Central memory CD8-positive, alpha-beta T cell (primary cell): ENCODE results near the gene CD2.

Source experiments
- ATAC-seq: fragments of 150-1000 bp; cut with Tn5 transposase; replicated peaks from 2 replicates; pipeline ENCODE4 v1.10.0; 2022; ENCODE audit warnings: mild to moderate bottlenecking, moderate FRiP score, moderate number of reproducible peaks; ENCODE audit not compliant: poor library complexity, severe bottlenecking; ENCODE audit errors: extremely low read depth
- DNase-seq, 2 donors: peaks; one replicate each; pipeline ENCODE4 v3.0.0; 2021; ENCODE audit warnings: low spot score in 2 of 2
- H3K27ac Mint-ChIP-seq: one replicate; pipeline ENCODE4 v1.8.0; 2022; ENCODE audit warnings: low read depth, mild to moderate bottlenecking, moderate library complexity, mixed read lengths
- H3K27me3 Mint-ChIP-seq: one replicate; pipeline ENCODE4 v1.8.0; 2022; ENCODE audit warnings: mixed read lengths
- H3K36me3 Mint-ChIP-seq: one replicate; pipeline ENCODE4 v1.8.0; 2022; ENCODE audit warnings: mild to moderate bottlenecking, moderate library complexity, mixed read lengths; ENCODE audit not compliant: insufficient read depth
- H3K4me1 Mint-ChIP-seq: one replicate; pipeline ENCODE4 v1.8.0; 2022; ENCODE audit warnings: mixed read lengths
- H3K4me3 Mint-ChIP-seq: one replicate; pipeline ENCODE4 v1.8.0; 2022; ENCODE audit warnings: mild to moderate bottlenecking, moderate library complexity, mixed read lengths
- H3K9me3 Mint-ChIP-seq: one replicate; pipeline ENCODE4 v1.8.0; 2022; ENCODE audit warnings: mixed read lengths

CD2 gene

DNA sequence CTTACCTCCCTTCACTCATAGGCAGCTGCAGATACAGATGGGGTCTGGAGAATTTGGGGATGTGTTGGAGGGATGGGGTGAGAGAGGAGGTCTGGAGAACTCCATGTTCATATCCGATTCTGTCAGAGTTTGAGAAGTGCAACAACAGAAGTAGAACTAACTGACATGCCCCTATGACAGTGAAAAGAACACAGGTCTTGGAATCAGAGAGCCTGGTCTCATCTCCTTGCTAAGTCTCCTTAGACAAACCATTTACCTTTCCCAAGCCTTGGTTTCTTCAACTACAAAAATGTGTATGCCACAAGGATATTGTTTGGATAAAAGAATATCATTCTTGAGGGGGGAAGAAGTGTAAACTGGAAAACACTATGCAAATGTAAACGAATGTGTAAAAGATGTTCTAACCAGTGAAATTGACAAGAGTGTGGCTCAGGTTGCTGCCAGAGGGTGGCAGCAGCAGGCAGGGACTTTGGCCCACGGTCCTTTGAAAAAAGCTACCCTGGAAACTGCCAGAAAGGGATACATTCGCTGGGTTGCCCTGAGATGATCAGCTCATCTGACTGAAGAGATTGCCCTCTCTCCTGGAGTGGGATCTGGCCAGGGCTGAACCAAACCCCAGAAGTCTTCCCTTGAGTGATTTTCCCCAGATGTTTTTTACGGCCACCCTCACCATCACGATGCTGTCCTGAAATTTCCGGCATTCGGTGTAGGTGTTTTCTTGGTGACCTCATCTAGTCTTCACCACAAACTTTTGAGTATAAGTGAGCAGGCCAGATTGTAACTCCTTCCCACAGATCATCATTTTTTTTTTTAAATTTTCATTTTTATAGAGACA lies 17.0 kb upstream of the CD2 start:
- Mint-ChIP-seq H3K27me3 (no peaks in the 10 kb centered on the region), H3K36me3 (peaks cover 5% of the 10 kb centered on the region), H3K4me1 (peaks cover 53% of the 10 kb centered on the region), H3K27ac (peak overlapping the region; percentile 98), H3K4me3 (peak overlapping the region; percentile 76), H3K9me3 (no peaks in the 10 kb centered on the region)
- DNase-seq, result peak; percentile 55 to 69
- ATAC-seq, result peak; percentile 43

DNA sequence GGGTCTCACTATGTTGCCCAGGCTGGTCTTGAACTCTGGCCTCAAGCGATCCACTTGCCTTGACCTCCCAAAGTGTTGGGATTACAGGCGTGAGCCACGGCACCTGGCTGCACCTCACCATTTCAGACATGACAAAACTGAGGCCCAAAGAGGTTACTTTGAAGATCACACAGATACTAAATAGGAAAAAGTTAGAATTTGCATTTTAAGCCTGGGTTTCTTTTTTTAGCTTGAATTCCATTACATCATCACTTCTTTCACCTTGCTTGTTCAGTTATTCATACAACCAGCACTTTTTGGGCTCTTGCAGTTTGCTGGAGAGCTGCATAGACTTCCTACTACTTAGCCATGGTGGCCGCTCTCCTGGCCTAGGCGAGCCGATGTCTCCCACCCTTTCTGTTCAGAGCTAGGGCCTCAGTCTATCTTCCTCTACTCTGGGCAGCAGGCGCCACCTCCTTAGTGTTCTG lies 16.3 kb upstream of the CD2 start:
- Mint-ChIP-seq H3K4me3 (peak overlapping the region; percentile 76), H3K27me3 (no peaks in the 10 kb centered on the region), H3K4me1 (peaks cover 53% of the 10 kb centered on the region), H3K9me3 (peaks cover 3% of the 10 kb centered on the region), H3K27ac (peak overlapping the region; percentile 98), H3K36me3 (peaks cover 5% of the 10 kb centered on the region)
- DNase-seq (no peak), ATAC-seq (peak; percentile 8)

DNA sequence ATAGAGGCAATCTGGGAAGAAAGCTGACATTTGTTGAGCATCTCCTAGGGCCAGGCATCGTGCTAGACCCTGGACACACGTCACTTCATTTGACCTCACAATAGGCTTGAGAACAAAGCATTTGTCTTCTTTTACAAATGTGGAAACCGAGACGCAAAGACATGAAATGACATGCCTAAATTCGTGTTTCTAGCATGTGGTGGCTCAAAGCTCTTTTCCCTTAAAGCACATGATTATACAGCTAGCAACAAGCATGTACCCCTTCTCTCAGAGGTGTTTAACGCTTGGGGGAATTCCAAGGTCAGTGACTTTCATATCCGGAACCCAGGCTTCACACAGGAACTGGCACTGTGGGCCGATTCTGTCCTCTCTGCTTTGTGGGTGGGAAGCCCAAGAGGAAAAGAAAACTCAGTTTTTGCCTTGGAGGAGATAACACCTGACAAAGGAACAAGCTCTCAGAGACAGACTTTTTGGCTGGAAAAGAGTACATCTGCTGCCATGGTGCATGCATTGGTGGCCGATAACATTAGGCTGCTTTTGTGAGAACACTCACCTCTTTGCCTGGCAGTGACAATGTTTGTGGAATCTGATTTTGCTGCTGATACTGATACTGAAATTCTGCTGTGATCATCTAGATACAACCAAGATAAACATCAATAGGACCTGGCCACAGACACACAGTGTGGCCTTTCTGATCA lies 15.4 kb upstream of the CD2 start:
- Mint-ChIP-seq H3K27me3 (no peaks in the 10 kb centered on the region), H3K4me3 (peak overlapping the region; percentile 76), H3K9me3 (peaks cover 9% of the 10 kb centered on the region), H3K4me1 (peaks cover 53% of the 10 kb centered on the region), H3K27ac (peak overlapping the region; percentile 98), H3K36me3 (peaks cover 7% of the 10 kb centered on the region)
- peak; percentile 46 to 77 for DNase-seq
- ATAC-seq, result peak; percentile 92

DNA sequence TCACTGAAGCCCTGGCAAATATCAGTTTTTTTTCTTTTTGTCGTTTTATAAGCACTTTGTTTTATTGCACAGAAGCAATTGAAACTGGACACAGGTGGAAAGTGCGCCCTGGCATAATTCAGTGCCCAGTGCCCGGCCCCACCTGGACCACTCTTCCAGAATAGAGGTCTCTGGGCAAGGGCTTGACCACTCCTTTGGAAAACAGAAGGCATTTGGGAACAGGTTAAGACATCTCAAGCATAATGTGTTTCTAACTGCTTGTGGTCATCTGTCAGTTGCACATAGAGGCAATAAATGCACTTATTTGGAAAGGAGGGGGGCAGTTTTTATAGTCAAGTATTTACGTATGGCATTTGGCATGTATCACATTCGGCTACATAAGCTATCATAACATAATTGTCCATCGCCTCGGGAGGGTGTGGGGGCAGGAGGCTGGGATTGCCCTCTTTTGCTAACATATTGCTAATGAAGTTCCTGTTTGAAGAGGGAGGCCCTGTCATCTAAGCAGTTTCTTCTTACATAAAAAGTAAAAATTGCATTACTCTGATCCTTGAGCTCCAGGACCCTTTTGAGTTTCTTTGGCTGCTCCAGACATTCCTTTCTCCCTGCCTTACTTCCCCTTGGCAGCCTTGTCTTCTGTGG lies 14.7 kb upstream of the CD2 start:
- Mint-ChIP-seq H3K4me3 (peak overlapping the region; percentile 76), H3K27me3 (no peaks in the 10 kb centered on the region), H3K27ac (peak overlapping the region; percentile 98), H3K9me3 (peaks cover 16% of the 10 kb centered on the region), H3K4me1 (peaks cover 53% of the 10 kb centered on the region), H3K36me3 (peaks cover 7% of the 10 kb centered on the region)
- DNase-seq, result no peak
- no peak for ATAC-seq

DNA sequence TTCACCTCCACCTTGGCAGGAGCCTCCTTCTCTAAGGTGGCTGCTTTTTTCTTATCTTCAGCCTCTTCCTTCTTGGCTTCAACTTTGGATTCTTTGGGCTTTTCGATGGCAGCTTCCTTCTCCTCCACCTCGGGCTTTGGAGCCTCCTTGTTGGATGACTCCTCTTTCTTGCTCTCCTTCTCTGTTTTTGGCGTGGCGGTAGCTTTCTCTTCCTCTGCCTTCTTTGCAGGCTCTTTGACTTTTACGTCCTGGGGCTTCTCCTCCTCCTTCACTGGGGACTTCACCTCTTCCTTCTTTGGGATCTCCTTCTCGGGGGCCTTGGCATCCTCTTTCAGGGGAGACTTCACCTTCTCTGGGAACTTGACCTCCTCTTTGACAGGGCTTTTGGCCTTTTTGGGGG lies 13.9 kb upstream of the CD2 start:
- no peak for ATAC-seq
- Mint-ChIP-seq H3K27ac (peak overlapping the region; percentile 98), H3K9me3 (peaks cover 22% of the 10 kb centered on the region), H3K36me3 (peaks cover 7% of the 10 kb centered on the region), H3K4me3 (peak overlapping the region; percentile 41), H3K4me1 (peaks cover 53% of the 10 kb centered on the region), H3K27me3 (no peaks in the 10 kb centered on the region)
- DNase-seq, result no peak

DNA sequence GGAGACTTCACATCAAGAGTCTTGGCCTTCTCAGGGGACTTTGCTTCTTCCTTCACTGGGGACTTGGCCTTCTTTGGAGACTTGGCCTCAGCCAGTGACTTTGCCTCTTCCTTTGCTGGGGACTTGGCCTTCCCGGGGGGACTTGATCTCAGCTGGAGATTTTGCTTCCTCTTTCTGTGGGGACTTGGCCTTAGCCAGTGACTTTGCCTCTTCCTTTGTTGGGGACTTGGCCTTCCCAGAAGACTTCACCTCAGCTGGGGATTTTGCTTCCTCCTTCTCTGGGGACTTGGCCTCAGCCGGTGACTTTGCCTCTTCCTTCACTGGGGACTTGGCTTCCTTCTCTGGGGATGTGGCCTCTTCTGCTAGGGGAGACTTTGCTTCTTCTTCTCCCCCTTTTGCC lies 13.5 kb upstream of the CD2 start:
- Mint-ChIP-seq H3K4me3 (peak overlapping the region; percentile 41), H3K36me3 (peaks cover 7% of the 10 kb centered on the region), H3K27ac (peak overlapping the region; percentile 98), H3K9me3 (peaks cover 26% of the 10 kb centered on the region), H3K4me1 (peaks cover 50% of the 10 kb centered on the region), H3K27me3 (no peaks in the 10 kb centered on the region)
- DNase-seq (no peak), ATAC-seq (no peak)

DNA sequence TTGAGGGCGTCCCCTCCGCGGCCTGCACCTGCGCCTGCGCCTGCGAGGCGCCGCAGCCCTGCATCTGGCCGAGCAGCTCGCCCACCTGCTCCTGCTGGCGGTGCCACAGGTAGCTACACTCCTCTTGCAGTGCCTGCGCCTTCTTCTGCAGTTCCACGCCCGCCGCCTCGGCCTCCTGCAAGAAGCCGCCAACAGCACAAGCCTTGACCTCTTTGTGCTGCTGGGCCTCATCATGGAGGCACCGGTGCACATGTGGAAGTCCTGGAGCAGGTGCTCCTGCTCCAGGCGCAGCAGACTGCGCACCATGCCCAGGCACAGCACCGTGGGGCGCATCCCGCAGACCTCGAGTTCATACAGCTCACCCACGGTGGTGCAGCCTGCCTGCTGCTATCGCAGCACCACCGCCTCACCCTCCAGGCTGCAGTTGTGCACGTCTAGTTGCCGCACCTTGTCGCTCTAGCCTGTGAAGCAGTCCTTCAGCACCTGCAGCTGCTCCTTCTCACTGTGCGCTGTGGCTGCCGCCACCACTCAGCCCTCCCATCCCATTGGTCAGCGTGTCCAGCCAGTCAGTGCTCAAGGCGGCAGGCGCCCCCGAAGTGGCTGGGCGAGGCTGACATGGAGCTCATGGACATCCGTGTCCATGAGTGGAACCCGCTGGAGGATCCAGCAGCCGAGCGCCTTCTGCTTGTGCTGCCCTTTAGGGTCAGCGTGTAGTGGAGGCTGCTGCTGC lies 12.2 kb upstream of the CD2 start:
- ATAC-seq (no peak), DNase-seq (no peak)
- Mint-ChIP-seq H3K27ac (no peak overlapping the region), H3K9me3 (peaks cover 33% of the 10 kb centered on the region), H3K4me3 (no peak overlapping the region), H3K4me1 (peaks cover 43% of the 10 kb centered on the region), H3K27me3 (no peaks in the 10 kb centered on the region), H3K36me3 (peaks cover 6% of the 10 kb centered on the region)

DNA sequence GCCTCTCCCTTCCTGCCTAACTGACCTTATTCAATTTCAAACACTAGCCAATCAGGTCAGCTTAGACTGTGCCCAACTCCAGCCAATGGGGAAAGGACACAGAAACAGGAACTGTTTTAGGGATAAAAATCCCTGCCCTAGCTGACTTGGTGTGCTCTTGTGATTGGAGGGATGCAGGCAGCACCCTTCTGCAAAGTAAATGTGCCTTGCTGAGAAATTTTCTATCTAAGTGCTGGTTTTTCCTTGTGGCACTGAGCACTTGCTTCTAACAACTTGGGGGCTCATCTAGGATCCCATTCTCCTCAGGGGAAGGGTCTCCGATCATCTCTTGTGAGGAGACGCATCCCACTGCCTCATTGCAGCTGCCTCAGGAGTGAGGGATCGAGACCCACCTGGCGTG lies 10.7 kb upstream of the CD2 start:
- no peaks in the 10 kb centered on the region for H3K27me3 Mint-ChIP-seq
- no peak overlapping the region for H3K27ac Mint-ChIP-seq
- peaks cover 4% of the 10 kb centered on the region for H3K36me3 Mint-ChIP-seq

DNA sequence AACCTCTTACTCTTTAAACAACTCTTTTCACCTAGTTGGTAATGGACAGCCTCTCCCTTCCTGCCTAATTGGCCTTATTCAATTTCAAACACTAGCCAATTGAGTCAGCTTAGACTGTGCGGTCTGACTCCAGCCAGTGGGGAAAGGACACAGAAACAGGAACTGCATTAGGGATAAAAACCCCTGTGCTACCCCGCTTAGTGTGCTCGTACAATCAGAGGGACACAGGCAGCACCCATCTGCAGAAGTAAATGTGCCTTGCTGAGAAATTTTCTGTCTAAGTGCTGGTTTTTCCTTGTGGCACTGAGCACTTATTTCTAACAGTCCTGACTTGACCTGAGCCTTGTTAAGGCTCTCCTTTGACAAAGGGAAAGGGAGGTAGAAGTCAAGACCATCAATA lies 6.0 kb upstream of the CD2 start:
- peaks cover 26% of the 10 kb centered on the region for H3K4me1 Mint-ChIP-seq
- no peaks in the 10 kb centered on the region for H3K27me3 Mint-ChIP-seq
- ATAC-seq (no peak), DNase-seq (no peak)
- no peak overlapping the region for H3K4me3 Mint-ChIP-seq
- no peak overlapping the region for H3K27ac Mint-ChIP-seq
- H3K9me3 Mint-ChIP-seq, result peaks cover 39% of the 10 kb centered on the region
- peaks cover 2% of the 10 kb centered on the region for H3K36me3 Mint-ChIP-seq

More for the DNA sequence above, 10.7 kb upstream of the CD2 start:
- ATAC-seq (no peak), DNase-seq (no peak)
- peaks cover 28% of the 10 kb centered on the region for H3K4me1 Mint-ChIP-seq
- peaks cover 41% of the 10 kb centered on the region for H3K9me3 Mint-ChIP-seq
- H3K4me3 Mint-ChIP-seq, result no peak overlapping the region

DNA sequence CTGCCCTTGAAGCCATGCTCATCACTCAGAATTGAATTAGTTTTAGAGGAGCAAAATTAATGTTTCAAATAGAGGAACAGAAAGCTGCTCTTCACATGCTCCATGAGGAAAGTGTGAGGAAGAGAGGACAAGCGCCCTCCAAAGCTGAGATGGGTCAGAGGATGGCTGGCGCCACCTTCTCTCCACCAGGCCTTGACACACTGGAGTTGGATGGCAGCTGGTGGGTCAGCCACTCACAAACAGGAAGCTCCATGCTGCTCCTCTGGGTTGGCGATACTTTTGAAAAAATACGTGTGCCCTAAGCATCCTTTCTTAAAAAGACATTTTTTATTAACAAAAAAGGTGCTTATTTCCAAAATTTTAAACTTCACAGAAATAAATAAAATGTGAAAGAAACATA lies 3.1 kb upstream of the CD2 start:
- no peak for ATAC-seq
- peak overlapping the region; percentile 58 for H3K27ac Mint-ChIP-seq
- peak overlapping the region; percentile 48 for H3K4me3 Mint-ChIP-seq
- H3K36me3 Mint-ChIP-seq, result peaks cover 20% of the 10 kb centered on the region
- H3K4me1 Mint-ChIP-seq, result peaks cover 42% of the 10 kb centered on the region
- DNase-seq, result no peak
- peaks cover 19% of the 10 kb centered on the region for H3K9me3 Mint-ChIP-seq
- H3K27me3 Mint-ChIP-seq, result no peaks in the 10 kb centered on the region

DNA sequence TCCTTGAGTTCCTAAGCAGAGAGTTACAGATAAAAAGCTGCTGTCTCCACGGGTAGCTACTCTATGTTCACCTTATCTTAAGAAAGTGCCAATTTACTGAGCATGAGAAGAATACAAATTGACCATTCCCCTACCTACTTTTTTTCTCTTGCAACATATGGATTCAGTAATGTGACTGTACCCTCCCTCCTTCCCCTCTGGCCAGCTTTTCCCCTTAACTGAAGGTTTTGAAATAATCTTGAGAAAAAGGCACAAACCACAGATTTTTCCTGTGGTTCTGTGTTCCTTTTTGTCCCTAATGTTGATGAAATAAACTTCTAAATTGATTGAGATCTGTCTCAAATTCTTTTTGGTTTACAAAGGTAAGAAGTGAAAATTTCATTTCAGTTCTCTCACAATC lies 2.6 kb upstream of the CD2 start:
- peaks cover 15% of the 10 kb centered on the region for H3K9me3 Mint-ChIP-seq
- peak overlapping the region; percentile 48 for H3K4me3 Mint-ChIP-seq
- no peak for ATAC-seq
- peaks cover 23% of the 10 kb centered on the region for H3K36me3 Mint-ChIP-seq
- H3K27ac Mint-ChIP-seq, result peak overlapping the region; percentile 58
- peaks cover 42% of the 10 kb centered on the region for H3K4me1 Mint-ChIP-seq
- no peak for DNase-seq
- no peaks in the 10 kb centered on the region for H3K27me3 Mint-ChIP-seq

DNA sequence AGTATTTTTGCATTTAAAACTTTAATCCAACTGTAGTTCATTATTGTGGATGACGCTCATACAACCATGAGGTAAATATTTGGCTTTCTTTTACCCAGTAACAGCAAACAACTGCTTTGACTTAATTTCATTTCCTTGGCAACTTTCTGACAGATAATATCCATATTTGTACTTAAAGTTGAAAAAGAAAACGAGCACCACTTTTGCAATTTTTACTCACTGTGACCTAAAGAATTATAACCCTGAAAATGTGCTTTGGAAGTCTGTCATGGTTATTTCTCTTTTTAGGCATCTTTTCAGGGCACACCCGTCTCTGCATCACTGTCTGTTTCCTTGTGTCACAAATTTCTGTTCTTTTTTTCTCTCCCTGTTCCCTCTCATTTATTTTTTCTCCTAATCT lies 918 bp upstream of the CD2 start:
- Mint-ChIP-seq H3K27ac (peak overlapping the region; percentile 98), H3K4me3 (peak overlapping the region; percentile 96)
- ATAC-seq, result no peak

More for the DNA sequence above, 918 bp upstream of the CD2 start:
- peaks cover 31% of the 10 kb centered on the region for H3K36me3 Mint-ChIP-seq
- peaks cover 46% of the 10 kb centered on the region for H3K4me1 Mint-ChIP-seq
- peaks cover 7% of the 10 kb centered on the region for H3K9me3 Mint-ChIP-seq
- H3K27me3 Mint-ChIP-seq, result no peaks in the 10 kb centered on the region
- no peak for DNase-seq
